K562 (cell line): ENCODE results near the gene IRF2BP1. TPM values are rescaled to one million over a fixed set of nuclear protein-coding genes. Genes with fewer than 3 reads are reported as not detected.

Experiments used
- CC2D1A ChIP-seq: fragments of 450-650 bp; IDR thresholded peaks from 2 replicates; pipeline ENCODE4 v1.6.1; 2017; ENCODE audit warnings: mild to moderate bottlenecking
- CHD4 ChIP-seq: fragments of 200-600 bp; sonication (generic); IDR thresholded peaks from 3 replicates; pipeline ENCODE4 v1.6.1; 2012; ENCODE audit warnings: low read depth, mild to moderate bottlenecking, mixed read lengths, low read length, inconsistent platforms; ENCODE audit not compliant: insufficient read depth, insufficient replicate concordance, poor library complexity, severe bottlenecking
- GTF2E2 ChIP-seq: fragments of 200-800 bp; sonication (Bioruptor generic); IDR thresholded peaks from 2 replicates; pipeline ENCODE4 v1.6.1; 2016; ENCODE audit warnings: missing genetic modification characterization, missing compliant biosample characterization
- HNRNPK ChIP-seq: fragments of 200-400 bp; formaldehyde crosslinking; IDR thresholded peaks from one replicate; pipeline ENCODE4 v1.6.1; 2018; ENCODE audit warnings: mild to moderate bottlenecking, low read depth, low read length; ENCODE audit not compliant: poor library complexity, severe bottlenecking
- IRF2 ChIP-seq: sonication (generic); formaldehyde crosslinking; IDR thresholded peaks from 2 replicates; pipeline ENCODE4 v1.8.1; 2022; ENCODE audit warnings: mild to moderate bottlenecking, missing genetic modification reagents
- MAFF ChIP-seq: IDR thresholded peaks from 2 replicates; pipeline ENCODE4 v1.6.1; 2012; ENCODE audit warnings: low read length, improper control_type of control experiment
- NKRF ChIP-seq: fragments of 450-650 bp; IDR thresholded peaks from 2 replicates; pipeline ENCODE4 v1.6.1; 2016; ENCODE audit warnings: borderline replicate concordance
- POLR2G ChIP-seq: fragments of 200-400 bp; formaldehyde crosslinking; IDR thresholded peaks from 2 replicates; pipeline ENCODE4 v1.6.1; 2017; ENCODE audit warnings: low read depth, mild to moderate bottlenecking, antibody characterized with exemption, low read length, moderate library complexity
- RBM25 ChIP-seq: fragments of 200-400 bp; formaldehyde crosslinking; IDR thresholded peaks from 2 replicates; pipeline ENCODE4 v1.6.1; 2018; ENCODE audit warnings: low read length, low read depth, moderate library complexity; ENCODE audit not compliant: severe bottlenecking
- SIN3A ChIP-seq, 2 experiments: fragments of 150-350 bp in 1 of 2; IDR thresholded peaks; 2 replicates each; pipeline ENCODE4 v1.6.1; 2011 to 2016; ENCODE audit warnings: borderline replicate concordance in 2 of 2, low read depth in 2 of 2, low read length in 2 of 2, mild to moderate bottlenecking in 2 of 2, moderate library complexity in 2 of 2; ENCODE audit not compliant: control insufficient read depth in 1 of 2
- SMAD4 ChIP-seq: fragments of 250-450 bp; sonication (Bioruptor Pico); conservative IDR thresholded peaks from 2 replicates; pipeline ENCODE4 v1.8.0; 2021; ENCODE audit warnings: inconsistent platforms, mild to moderate bottlenecking, moderate library complexity
- TAF15 ChIP-seq: fragments of 200-400 bp; formaldehyde crosslinking; IDR thresholded peaks from 2 replicates; pipeline ENCODE4 v1.6.1; 2017; ENCODE audit warnings: mild to moderate bottlenecking, low read depth, low read length, moderate library complexity
- THRB ChIP-seq: fragments of 450-650 bp; formaldehyde crosslinking; conservative IDR thresholded peaks from 2 replicates; pipeline ENCODE4 v1.4.0; 2022; ENCODE audit warnings: mild to moderate bottlenecking, missing genetic modification characterization
- ZNF23 ChIP-seq: fragments of 250-450 bp; sonication (Bioruptor Pico); IDR thresholded peaks from 2 replicates; pipeline ENCODE4 v1.4.0; 2020; ENCODE audit warnings: mild to moderate bottlenecking
- ZNF444 ChIP-seq: fragments of 250-450 bp; sonication (Bioruptor Pico); IDR thresholded peaks from 2 replicates; pipeline ENCODE4 v1.4.0; 2020; ENCODE audit warnings: mild to moderate bottlenecking, moderate library complexity
- ZNF518B ChIP-seq: fragments of 250-450 bp; sonication (Bioruptor Pico); IDR thresholded peaks from 2 replicates; pipeline ENCODE4 v1.5.0; 2021; ENCODE audit warnings: mild to moderate bottlenecking, moderate library complexity
- polyA plus RNA-seq, 8 experiments: library from polyadenylated mRNA; depleted of rRNA in 4 of 8; stranded (reverse) in 5 of 8; unstranded in 3 of 8; fragments of >200 nt; fragmentation: Nextera tagmentation in 2 of 8; fragmentation: Illumina TruSeq in 1 of 8; extraction: Ambion mirVana in 2 of 8; extraction: Trizol in 1 of 8; gene quantifications; 2 replicates each; pipeline versions ENCODE4 v1.2.1 to v1.2.3, GENCODE V29; 2011 to 2014; ENCODE audit warnings: inconsistent platforms in 1 of 8, missing spikeins in 1 of 8
- total RNA-seq, 7 experiments: library from RNA; depleted of rRNA in 6 of 7; stranded (reverse); fragments of >200 nt in 6 of 7; fragmentation: Illumina TruSeq in 2 of 7; extraction: Trizol in 2 of 7; gene quantifications; 2 replicates each; pipeline versions ENCODE4 v1.2.1 to v1.2.3, GENCODE V29; 2011 to 2021; ENCODE audit warnings: low replicate concordance in 1 of 7
- TF ChIP-seq, protein P1 (sequence below): fragments of 450-650 bp; IDR thresholded peaks from 2 replicates; pipeline ENCODE4 v1.6.1; 2016
- TF ChIP-seq, protein P2 (sequence below): fragments of 250-450 bp; sonication (Bioruptor Pico); IDR thresholded peaks from 2 replicates; pipeline ENCODE4 v1.6.1; 2021; ENCODE audit warnings: mild to moderate bottlenecking

The IRF2BP1 gene
- total and polyA plus RNA-seq, 9 of the 15 experiments (the other 6 are each of a cell fraction or from before 2014, with no cell fraction given): 0.61 to 35.9 (median 3.5) TPM

GRCh38 chr19:45876411-45877197 lies 9.3 kb downstream of the IRF2BP1 start (continued):
- no peak for TF ChIP-seq ZNF518B
- no peak for TF ChIP-seq TAF15
- peak; percentile 36 for TF ChIP-seq CHD4
- TF ChIP-seq POLR2G: peak; percentile 88
- 0 out of 2 replicates have a peak, but pooled peaks have one; percentile 61 for TF ChIP-seq SMAD4
- no peak for TF ChIP-seq ZNF444 (CRISPR knock-in tag)
- TF ChIP-seq, protein P1, sequence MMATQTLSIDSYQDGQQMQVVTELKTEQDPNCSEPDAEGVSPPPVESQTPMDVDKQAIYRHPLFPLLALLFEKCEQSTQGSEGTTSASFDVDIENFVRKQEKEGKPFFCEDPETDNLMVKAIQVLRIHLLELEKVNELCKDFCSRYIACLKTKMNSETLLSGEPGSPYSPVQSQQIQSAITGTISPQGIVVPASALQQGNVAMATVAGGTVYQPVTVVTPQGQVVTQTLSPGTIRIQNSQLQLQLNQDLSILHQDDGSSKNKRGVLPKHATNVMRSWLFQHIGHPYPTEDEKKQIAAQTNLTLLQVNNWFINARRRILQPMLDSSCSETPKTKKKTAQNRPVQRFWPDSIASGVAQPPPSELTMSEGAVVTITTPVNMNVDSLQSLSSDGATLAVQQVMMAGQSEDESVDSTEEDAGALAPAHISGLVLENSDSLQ: peak; percentile 52
- TF ChIP-seq, protein P2, sequence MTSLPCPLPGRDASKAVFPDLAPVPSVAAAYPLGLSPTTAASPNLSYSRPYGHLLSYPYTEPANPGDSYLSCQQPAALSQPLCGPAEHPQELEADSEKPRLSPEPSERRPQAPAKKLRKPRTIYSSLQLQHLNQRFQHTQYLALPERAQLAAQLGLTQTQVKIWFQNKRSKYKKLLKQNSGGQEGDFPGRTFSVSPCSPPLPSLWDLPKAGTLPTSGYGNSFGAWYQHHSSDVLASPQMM (CRISPR knock-in tag): no peak
- TF ChIP-seq IRF2 (CRISPR knock-in tag): no peak
- peak; percentile 52 for TF ChIP-seq NKRF
- TF ChIP-seq ZNF23 (CRISPR knock-in tag): no peak
- no peak for TF ChIP-seq RBM25
- no peak for TF ChIP-seq HNRNPK
- 0 out of 2 replicates have a peak, but pooled peaks have one; percentile 14 for TF ChIP-seq CC2D1A
- no peak for TF ChIP-seq MAFF
- TF ChIP-seq THRB (CRISPR knock-in tag): 0 out of 2 replicates have a peak, but pooled peaks have one; percentile 73
- peak; percentile 55; the same call in 1 of the 2 replicates for TF ChIP-seq GTF2E2 (tag)
- no peak for TF ChIP-seq SIN3A (IDR thresholded peaks at IDR 0.05; ENCODE audit: borderline replicate concordance in 2 of 2, control insufficient read depth in 1 of 2, low read depth in 2 of 2, low read length in 2 of 2)
